Measurements from ENCODE around the gene SYNPO.

- no peak for TF ChIP-seq CTCF (conservative IDR thresholded peaks at IDR 0.05)
- TF ChIP-seq ZFX (IDR thresholded peaks at IDR 0.05), result no peak
Observed at GRCh38 chr5:150641824-150642566, 1.5 kb downstream of the SYNPO start.
